HEK293 (cell line): ENCODE data around the gene TRAF5.

Experiments
- EGR2 ChIP-seq: fragments of 450-650 bp; formaldehyde crosslinking; IDR thresholded peaks from 2 replicates; pipeline ENCODE4 v1.5.1; 2016; ENCODE audit warnings: low read depth, missing biosample characterization, missing genetic modification characterization
- FEZF1 ChIP-seq: fragments of 450-650 bp; formaldehyde crosslinking; IDR thresholded peaks from 2 replicates; pipeline ENCODE4 v1.5.1; 2016; ENCODE audit warnings: missing biosample characterization, missing genetic modification characterization
- KLF7 ChIP-seq: fragments of 450-650 bp; formaldehyde crosslinking; IDR thresholded peaks from 2 replicates; pipeline ENCODE4 v1.5.1; 2016; ENCODE audit warnings: missing biosample characterization, missing genetic modification characterization, borderline replicate concordance
- MEIS1 ChIP-seq: sonication (generic); formaldehyde crosslinking; IDR thresholded peaks from 2 replicates; pipeline ENCODE4 v1.8.1; 2022; ENCODE audit warnings: missing genetic modification reagents, mild to moderate bottlenecking, borderline replicate concordance
- PBX3 ChIP-seq: sonication (generic); formaldehyde crosslinking; IDR thresholded peaks from 2 replicates; pipeline ENCODE4 v1.8.1; 2022; ENCODE audit warnings: mild to moderate bottlenecking, moderate library complexity, missing genetic modification reagents
- SALL2 ChIP-seq: fragments of 450-650 bp; formaldehyde crosslinking; IDR thresholded peaks from 2 replicates; pipeline ENCODE4 v1.5.0; 2017; ENCODE audit warnings: missing biosample characterization, mild to moderate bottlenecking, missing genetic modification characterization, borderline replicate concordance
- ZBTB11 ChIP-seq: fragments of 450-650 bp; formaldehyde crosslinking; conservative IDR thresholded peaks from 2 replicates; pipeline ENCODE4 v1.5.1; 2016; ENCODE audit warnings: low read depth, missing biosample characterization, missing genetic modification characterization
- ZBTB20 ChIP-seq: fragments of 450-650 bp; formaldehyde crosslinking; IDR thresholded peaks from 2 replicates; pipeline ENCODE4 v1.5.1; 2016; ENCODE audit warnings: missing biosample characterization, missing genetic modification characterization
- ZBTB21 ChIP-seq: fragments of 450-650 bp; formaldehyde crosslinking; IDR thresholded peaks from 2 replicates; pipeline ENCODE4 v1.5.1; 2017; ENCODE audit warnings: missing biosample characterization, missing genetic modification characterization
- ZBTB26 ChIP-seq: fragments of 450-650 bp; formaldehyde crosslinking; optimal IDR thresholded peaks from 2 replicates; pipeline ENCODE3; 2016; ENCODE audit warnings: missing biosample characterization, mild to moderate bottlenecking, missing genetic modification characterization
- ZEB2 ChIP-seq: fragments of 450-650 bp; formaldehyde crosslinking; IDR thresholded peaks from 2 replicates; pipeline ENCODE4 v1.5.1; 2016; ENCODE audit warnings: missing biosample characterization, missing genetic modification characterization
- ZFP3 ChIP-seq: fragments of 450-650 bp; formaldehyde crosslinking; IDR thresholded peaks from 2 replicates; pipeline ENCODE4 v1.5.1; 2016; ENCODE audit warnings: low read depth, missing biosample characterization, missing genetic modification characterization
- ZFP41 ChIP-seq: fragments of 450-650 bp; formaldehyde crosslinking; IDR thresholded peaks from 2 replicates; pipeline ENCODE4 v1.5.1; 2016; ENCODE audit warnings: missing biosample characterization, missing genetic modification characterization, borderline replicate concordance
- ZNF146 ChIP-seq: fragments of 450-650 bp; formaldehyde crosslinking; IDR thresholded peaks from 2 replicates; pipeline ENCODE4 v1.5.1; 2016; ENCODE audit warnings: missing biosample characterization, missing genetic modification characterization
- ZNF169 ChIP-seq: fragments of 450-650 bp; formaldehyde crosslinking; IDR thresholded peaks from 2 replicates; pipeline ENCODE4 v1.5.1; 2016; ENCODE audit warnings: missing biosample characterization, missing genetic modification characterization
- ZNF223 ChIP-seq: fragments of 450-650 bp; formaldehyde crosslinking; IDR thresholded peaks from 2 replicates; pipeline ENCODE4 v1.5.1; 2016; ENCODE audit warnings: missing biosample characterization, missing genetic modification characterization
- ZNF248 ChIP-seq: fragments of 450-650 bp; formaldehyde crosslinking; IDR thresholded peaks from 2 replicates; pipeline ENCODE4 v1.5.1; 2017; ENCODE audit warnings: missing biosample characterization, missing genetic modification characterization
- ZNF274 ChIP-seq, 2 experiments: fragments of 200-500 bp in 1 of 2; fragments of 450-650 bp in 1 of 2; sonication (Bioruptor generic) in 1 of 2; formaldehyde crosslinking in 1 of 2; IDR thresholded peaks; 2 replicates each; pipeline versions ENCODE4 v1.5.1 to v1.6.1; 2014 to 2016; ENCODE audit warnings: borderline replicate concordance in 1 of 2, inconsistent platforms in 1 of 2, low read length in 1 of 2, missing biosample characterization in 1 of 2, missing genetic modification characterization in 1 of 2
- ZNF350 ChIP-seq: fragments of 450-650 bp; formaldehyde crosslinking; IDR thresholded peaks from 2 replicates; pipeline ENCODE4 v1.5.0; 2017; ENCODE audit warnings: missing biosample characterization, mild to moderate bottlenecking, missing genetic modification characterization
- ZNF391 ChIP-seq: fragments of 450-650 bp; formaldehyde crosslinking; IDR thresholded peaks from 2 replicates; pipeline ENCODE4 v1.5.1; 2016; ENCODE audit warnings: low read depth, missing biosample characterization, missing genetic modification characterization, borderline replicate concordance
- ZNF394 ChIP-seq: fragments of 450-650 bp; formaldehyde crosslinking; IDR thresholded peaks from 2 replicates; pipeline ENCODE4 v1.5.1; 2016; ENCODE audit warnings: missing biosample characterization, missing genetic modification characterization, mild to moderate bottlenecking, moderate library complexity, borderline replicate concordance
- ZNF404 ChIP-seq: fragments of 450-650 bp; formaldehyde crosslinking; IDR thresholded peaks from 2 replicates; pipeline ENCODE4 v1.5.1; 2017; ENCODE audit warnings: missing biosample characterization, missing genetic modification characterization
- ZNF426 ChIP-seq: fragments of 450-650 bp; formaldehyde crosslinking; IDR thresholded peaks from 2 replicates; pipeline ENCODE4 v1.5.1; 2017; ENCODE audit warnings: missing biosample characterization, missing genetic modification characterization, mild to moderate bottlenecking, inconsistent platforms, moderate library complexity
- ZNF530 ChIP-seq: fragments of 450-650 bp; formaldehyde crosslinking; IDR thresholded peaks from 2 replicates; pipeline ENCODE4 v1.5.1; 2016; ENCODE audit warnings: low read depth, missing biosample characterization, missing genetic modification characterization
- ZNF610 ChIP-seq: fragments of 450-650 bp; formaldehyde crosslinking; IDR thresholded peaks from 2 replicates; pipeline ENCODE4 v1.5.1; 2016; ENCODE audit warnings: missing biosample characterization, missing genetic modification characterization, borderline replicate concordance
- ZNF658 ChIP-seq: fragments of 450-650 bp; formaldehyde crosslinking; IDR thresholded peaks from 2 replicates; pipeline ENCODE4; 2016; ENCODE audit warnings: missing biosample characterization, missing genetic modification characterization
- ZNF76 ChIP-seq: fragments of 450-650 bp; formaldehyde crosslinking; IDR thresholded peaks from 2 replicates; pipeline ENCODE4; 2016; ENCODE audit warnings: low read depth, missing biosample characterization, missing genetic modification characterization, borderline replicate concordance
- ZNF777 ChIP-seq: fragments of 450-650 bp; formaldehyde crosslinking; IDR thresholded peaks from 2 replicates; pipeline ENCODE4 v1.5.1; 2017; ENCODE audit warnings: missing biosample characterization, missing genetic modification characterization, borderline replicate concordance
- ZNF843 ChIP-seq: fragments of 450-650 bp; formaldehyde crosslinking; IDR thresholded peaks from 2 replicates; pipeline ENCODE4 v1.5.1; 2016; ENCODE audit warnings: missing biosample characterization, missing genetic modification characterization
- ZSCAN30 ChIP-seq: fragments of 450-650 bp; IDR thresholded peaks from 2 replicates; pipeline ENCODE4 v1.5.1; 2018; ENCODE audit warnings: missing biosample characterization, mild to moderate bottlenecking, missing genetic modification characterization, moderate library complexity
- TF ChIP-seq, protein P1 (sequence below): fragments of 450-650 bp; IDR thresholded peaks from 2 replicates; pipeline ENCODE4 v1.5.1; 2018; ENCODE audit warnings: missing biosample characterization, missing genetic modification characterization

TRAF5 gene

DNA sequence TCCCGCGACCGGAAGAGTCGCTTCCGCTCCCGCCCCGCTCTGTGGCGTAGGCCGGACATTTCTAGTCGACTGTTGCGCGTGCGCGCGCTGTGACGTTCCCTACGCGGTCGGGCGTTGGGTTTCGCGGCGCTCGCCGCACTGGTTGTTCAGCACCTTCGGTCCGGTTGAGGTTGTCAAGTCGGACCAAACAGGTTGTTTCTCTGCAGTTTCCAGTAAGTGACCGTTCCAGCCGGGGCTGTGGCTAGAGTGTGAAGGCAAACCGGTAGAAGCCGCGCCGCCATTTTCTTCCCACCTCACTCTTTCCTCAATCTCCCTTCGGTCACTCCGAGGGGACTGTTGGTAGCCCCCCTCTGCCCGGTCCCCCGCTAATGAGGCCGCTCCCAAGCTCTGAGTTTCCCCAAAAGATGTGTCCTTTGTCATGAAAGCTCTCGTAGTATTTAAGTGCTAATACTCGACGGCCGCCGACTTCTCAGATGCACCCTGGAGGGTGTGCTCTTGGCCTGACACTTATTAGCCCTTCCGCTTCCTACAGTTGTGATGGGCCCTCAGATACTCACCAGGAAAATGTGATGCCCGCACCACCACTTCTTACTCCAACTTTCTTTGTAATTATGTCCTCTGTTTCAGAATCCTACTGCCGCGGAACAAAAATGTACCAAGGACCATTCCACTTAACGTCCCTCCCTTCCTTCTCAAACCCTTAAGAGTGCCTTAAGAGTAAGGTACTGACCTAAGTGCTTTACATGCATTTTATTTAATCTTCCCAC is 56.3 kb downstream of the TRAF5 start (continued):
- TF ChIP-seq ZNF426 (tag by site-specific recombination) (no peak), ZNF777 (tag by site-specific recombination) (peak; percentile 71), ZNF350 (no peak), FEZF1 (no peak), ZNF530 (tag by site-specific recombination) (no peak), ZNF394 (no peak), ZBTB11 (peak; percentile 86), ZBTB21 (tag by site-specific recombination) (peak; percentile 57; the same call in 1 of the 2 replicates), ZNF404 (tag by site-specific recombination) (no peak), ZNF843 (tag by site-specific recombination) (no peak), ZNF76 (peak; percentile 66; the same call in 1 of the 2 replicates), PBX3 (CRISPR knock-in tag) (peak; percentile 65; the same call in 1 of the 2 replicates), ZNF248 (no peak), MEIS1 (CRISPR knock-in tag) (no peak), ZNF146 (tag by site-specific recombination) (no peak), ZNF223 (tag by site-specific recombination) (peak; percentile 62; the same call in 1 of the 2 replicates), ZNF391 (tag by site-specific recombination) (no peak), EGR2 (tag by site-specific recombination) (no peak), KLF7 (no peak), ZNF610 (tag by site-specific recombination) (peak; percentile 63; the same call in 1 of the 2 replicates), ZBTB26 (tag by site-specific recombination) (peak; percentile 90), ZFP41 (tag by site-specific recombination) (no peak), ZEB2 (peak; percentile 75), ZNF274 (IDR thresholded peaks at IDR 0.05; ENCODE audit: low read length) (no peak), ZNF274 (tag by site-specific recombination; IDR thresholded peaks at IDR 0.05; ENCODE audit: borderline replicate concordance) (no peak), ZSCAN30 (no peak), SALL2 (tag by site-specific recombination) (no peak), ZNF169 (tag by site-specific recombination) (no peak), ZBTB20 (peak; percentile 47), ZNF658 (tag by site-specific recombination) (no peak), ZFP3 (tag by site-specific recombination) (no peak)
- TF ChIP-seq, protein P1, sequence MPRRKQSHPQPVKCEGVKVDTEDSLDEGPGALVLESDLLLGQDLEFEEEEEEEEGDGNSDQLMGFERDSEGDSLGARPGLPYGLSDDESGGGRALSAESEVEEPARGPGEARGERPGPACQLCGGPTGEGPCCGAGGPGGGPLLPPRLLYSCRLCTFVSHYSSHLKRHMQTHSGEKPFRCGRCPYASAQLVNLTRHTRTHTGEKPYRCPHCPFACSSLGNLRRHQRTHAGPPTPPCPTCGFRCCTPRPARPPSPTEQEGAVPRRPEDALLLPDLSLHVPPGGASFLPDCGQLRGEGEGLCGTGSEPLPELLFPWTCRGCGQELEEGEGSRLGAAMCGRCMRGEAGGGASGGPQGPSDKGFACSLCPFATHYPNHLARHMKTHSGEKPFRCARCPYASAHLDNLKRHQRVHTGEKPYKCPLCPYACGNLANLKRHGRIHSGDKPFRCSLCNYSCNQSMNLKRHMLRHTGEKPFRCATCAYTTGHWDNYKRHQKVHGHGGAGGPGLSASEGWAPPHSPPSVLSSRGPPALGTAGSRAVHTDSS (tag by site-specific recombination): no peak
